Smooth muscle cell of the brain vasculature (primary cell): ENCODE results near the gene FAM110A.
A peak's percentile ranks its signal among the peaks of the same experiment; 100 is the strongest.
"Not testable (repeated sequence)": the region's sequence is repeated elsewhere in the genome, so short reads cannot be mapped to it uniquely, and the experiment has no call there.

Source experiments
- DNase-seq: peaks from one replicate; pipeline ENCODE4 v3.0.0-alpha.2; 2012; ENCODE audit warnings: low read depth, low spot score

The FAM110A gene

GRCh38 chr20:843912-844311 is 10.4 kb downstream of the FAM110A start:
- DNase-seq, result no peak

- DNase-seq, result peak; percentile 69
Observed at GRCh38 chr20:844473-845225, 11.1 kb downstream of the FAM110A start.

GRCh38 chr20:845226-845868 is 11.8 kb downstream of the FAM110A start:
- no peak for DNase-seq

- DNase-seq, result no peak
Observed at GRCh38 chr20:845941-846893, 12.7 kb downstream of the FAM110A start.

GRCh38 chr20:846894-847278 is 13.4 kb downstream of the FAM110A start:
- no peak for DNase-seq

GRCh38 chr20:848193-848592 is 14.7 kb downstream of the FAM110A start:
- DNase-seq, result no peak

- not testable (repeated sequence) for DNase-seq
Observed at GRCh38 chr20:848731-849130, 15.2 kb downstream of the FAM110A start.

GRCh38 chr20:853406-853996 is 20.0 kb downstream of the FAM110A start:
- no peak for DNase-seq

- DNase-seq, result no peak
Observed at GRCh38 chr20:854601-855000, 21.1 kb downstream of the FAM110A start.

GRCh38 chr20:855466-856360 is 22.2 kb downstream of the FAM110A start:
- no peak for DNase-seq

GRCh38 chr20:856361-856775 is 22.9 kb downstream of the FAM110A start:
- DNase-seq, result no peak

- DNase-seq, result no peak
Observed at GRCh38 chr20:858011-858410, 24.5 kb downstream of the FAM110A start.

- no peak for DNase-seq
Observed at GRCh38 chr20:859751-860231, 26.3 kb downstream of the FAM110A start.

GRCh38 chr20:860891-861290 is 27.4 kb downstream of the FAM110A start:
- no peak for DNase-seq

GRCh38 chr20:865440-865839 is 31.9 kb downstream of the FAM110A start:
- DNase-seq, result no peak

GRCh38 chr20:868279-868678 is 34.8 kb downstream of the FAM110A start:
- DNase-seq, result no peak

- DNase-seq, result no peak
Observed at GRCh38 chr20:869606-870005, 36.1 kb downstream of the FAM110A start.

- no peak for DNase-seq
Observed at GRCh38 chr20:870758-871157, 37.2 kb downstream of the FAM110A start.

GRCh38 chr20:871436-871835 is 37.9 kb downstream of the FAM110A start:
- DNase-seq, result no peak

GRCh38 chr20:871948-872347 is 38.4 kb downstream of the FAM110A start:
- no peak for DNase-seq
